Suprapubic skin (tissue), 3 donors: ENCODE measurements around the gene RESF1.

Experiments used
- POLR2A ChIP-seq, 2 donors: fragments of 450-650 bp; IDR thresholded peaks; one replicate each; pipeline ENCODE4 v1.6.1; 2017; ENCODE audit warnings: antibody characterized with exemption in 2 of 2, mild to moderate bottlenecking in 2 of 2, moderate library complexity in 2 of 2
- TF ChIP-seq, protein P1 (sequence below), 2 donors: fragments of 200-600 bp in 1 of 2; fragments of 450-650 bp in 1 of 2; sonication (generic) in 1 of 2; IDR thresholded peaks; one replicate each; pipeline ENCODE4 v1.5.1; 2016 to 2019; ENCODE audit warnings: antibody characterized with exemption in 2 of 2, mild to moderate bottlenecking in 1 of 2, moderate library complexity in 1 of 2

- no peak for TF ChIP-seq POLR2A (IDR thresholded peaks at IDR 0.05)
- TF ChIP-seq, protein P1, sequence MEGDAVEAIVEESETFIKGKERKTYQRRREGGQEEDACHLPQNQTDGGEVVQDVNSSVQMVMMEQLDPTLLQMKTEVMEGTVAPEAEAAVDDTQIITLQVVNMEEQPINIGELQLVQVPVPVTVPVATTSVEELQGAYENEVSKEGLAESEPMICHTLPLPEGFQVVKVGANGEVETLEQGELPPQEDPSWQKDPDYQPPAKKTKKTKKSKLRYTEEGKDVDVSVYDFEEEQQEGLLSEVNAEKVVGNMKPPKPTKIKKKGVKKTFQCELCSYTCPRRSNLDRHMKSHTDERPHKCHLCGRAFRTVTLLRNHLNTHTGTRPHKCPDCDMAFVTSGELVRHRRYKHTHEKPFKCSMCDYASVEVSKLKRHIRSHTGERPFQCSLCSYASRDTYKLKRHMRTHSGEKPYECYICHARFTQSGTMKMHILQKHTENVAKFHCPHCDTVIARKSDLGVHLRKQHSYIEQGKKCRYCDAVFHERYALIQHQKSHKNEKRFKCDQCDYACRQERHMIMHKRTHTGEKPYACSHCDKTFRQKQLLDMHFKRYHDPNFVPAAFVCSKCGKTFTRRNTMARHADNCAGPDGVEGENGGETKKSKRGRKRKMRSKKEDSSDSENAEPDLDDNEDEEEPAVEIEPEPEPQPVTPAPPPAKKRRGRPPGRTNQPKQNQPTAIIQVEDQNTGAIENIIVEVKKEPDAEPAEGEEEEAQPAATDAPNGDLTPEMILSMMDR (IDR thresholded peaks at IDR 0.05), result no peak
These were observed 31.9 kb downstream of the RESF1 start for GRCh38 chr12:31991146-31991545.
